SK-N-MC (cell line): Measurements from ENCODE around the gene CCDC196.
"Not testable (repeated sequence)": the region's sequence is repeated elsewhere in the genome, so short reads cannot be mapped to it uniquely, and the experiment has no call there.

ENCODE experiments used
- DNase-seq: peaks from one replicate; pipeline ENCODE4 v3.0.0-alpha.2; 2011; ENCODE audit warnings: low read depth, low spot score
- H3K27ac ChIP-seq: fragments of 200-600 bp; sonication (generic); 2 replicates; pipeline ENCODE4 v1.5.1; 2016; ENCODE audit warnings: mixed run types
- H3K36me3 ChIP-seq: fragments of 200-600 bp; sonication (generic); 2 replicates; pipeline ENCODE4 v1.6.1; 2017; ENCODE audit warnings: antibody characterized with exemption, low read length, mixed read lengths; ENCODE audit not compliant: insufficient read depth
- H3K4me3 ChIP-seq: fragments of 200-600 bp; sonication (generic); 2 replicates; pipeline ENCODE4 v1.5.1; 2016
- H3K9ac ChIP-seq: fragments of 200-600 bp; sonication (generic); 2 replicates; pipeline ENCODE4 v1.8.0; 2017; ENCODE audit warnings: mixed run types, mixed read lengths; ENCODE audit not compliant: insufficient read length
- H3K9me3 ChIP-seq: fragments of 200-600 bp; sonication (generic); 2 replicates; pipeline ENCODE4 v1.6.1; 2017; ENCODE audit warnings: low read depth, mild to moderate bottlenecking, antibody characterized with exemption, low read length, moderate library complexity, mixed read lengths
- EZH2 ChIP-seq: fragments of 200-600 bp; sonication (generic); IDR thresholded peaks from one replicate; pipeline ENCODE4 v1.6.1; 2017; ENCODE audit warnings: antibody characterized with exemption
- FOXP2 ChIP-seq: optimal IDR thresholded peaks from 2 replicates; pipeline ENCODE3; 2011; ENCODE audit warnings: mild to moderate bottlenecking, moderate library complexity; ENCODE audit not compliant: insufficient read depth; ENCODE audit errors: extremely low read length, control extremely low read depth
- POLR2AphosphoS5 ChIP-seq: IDR thresholded peaks from 2 replicates; pipeline ENCODE4 v1.6.1; 2012; ENCODE audit warnings: mild to moderate bottlenecking, low read depth, low read length, borderline replicate concordance

Gene CCDC196

DNA sequence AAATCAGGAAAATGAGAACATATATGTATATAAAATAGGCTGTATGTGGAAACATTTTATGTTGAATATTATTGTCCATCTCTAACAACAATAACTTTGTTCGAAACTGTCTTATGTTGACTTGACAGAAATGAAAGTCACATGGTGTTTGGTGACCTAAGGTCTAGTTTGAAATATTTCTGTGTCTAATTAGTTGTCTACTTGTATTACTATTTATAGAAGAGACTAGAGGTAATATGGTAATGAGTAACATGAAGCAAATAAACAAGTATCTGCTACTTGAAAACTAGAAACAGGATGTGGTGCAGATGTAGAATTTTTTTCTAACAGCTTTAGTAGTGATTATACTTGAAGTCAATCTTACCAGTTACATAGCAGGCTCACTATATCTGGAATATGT lies 25.7 kb downstream of the CCDC196 start:
- Histone ChIP-seq H3K36me3 (no peaks in the 10 kb centered on the region), H3K4me3 (no peak overlapping the region), H3K9me3 (no peaks in the 10 kb centered on the region), H3K9ac (no peak overlapping the region), H3K27ac (no peak overlapping the region)
- no peak for DNase-seq
- TF ChIP-seq FOXP2 (no peak), EZH2 (no peak)

DNA sequence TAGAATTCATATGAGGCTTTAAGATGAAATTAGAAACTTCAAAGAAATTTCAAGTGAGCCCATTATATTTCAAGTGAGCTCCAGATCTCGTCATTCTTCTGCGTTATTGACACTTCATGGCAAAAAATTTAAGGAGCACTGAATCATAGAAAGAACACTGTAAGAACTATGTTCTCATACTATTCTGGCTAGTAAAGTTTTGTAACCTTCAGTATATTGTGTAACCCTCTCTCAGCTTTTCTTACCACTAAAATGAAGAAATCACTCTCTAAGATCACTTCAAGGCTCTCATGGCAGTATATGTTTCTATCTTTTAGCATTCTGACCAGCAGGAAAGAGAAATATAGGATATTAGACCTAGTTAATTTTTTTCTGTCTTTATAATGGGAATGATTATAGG lies 28.0 kb downstream of the CCDC196 start:
- TF ChIP-seq EZH2, result no peak
- H3K4me3 ChIP-seq, result no peak overlapping the region
- H3K9me3 ChIP-seq, result peaks cover 5% of the 10 kb centered on the region; the same call in 1 of the 2 replicates
- DNase-seq, result no peak
- no peaks in the 10 kb centered on the region; the same call in 1 of the 2 replicates for H3K36me3 ChIP-seq
- H3K9ac ChIP-seq, result no peak overlapping the region
- H3K27ac ChIP-seq, result no peak overlapping the region

DNA sequence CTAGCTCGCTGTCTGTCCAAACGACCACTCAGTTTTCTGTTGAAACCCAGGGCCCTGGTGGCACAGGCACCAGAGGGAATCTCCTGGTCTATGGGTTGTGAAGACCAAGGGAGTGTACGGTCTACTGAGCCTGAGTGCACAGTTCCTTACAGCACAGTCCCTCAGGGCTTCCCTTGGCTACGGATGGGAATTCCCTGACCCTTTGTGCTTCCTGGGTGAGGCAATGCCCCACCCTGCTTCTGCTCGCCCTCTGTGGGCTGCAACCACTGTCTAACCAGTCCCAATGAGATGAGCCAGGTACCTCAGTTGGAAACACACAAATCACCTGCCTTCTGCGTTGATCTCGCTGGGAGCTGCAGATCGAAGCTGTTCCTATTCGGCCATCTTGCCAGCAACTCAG lies 44.4 kb downstream of the CCDC196 start:
- Histone ChIP-seq H3K27ac (no peak overlapping the region), H3K9ac (no peak overlapping the region), H3K4me3 (no peak overlapping the region), H3K36me3 (no peaks in the 10 kb centered on the region), H3K9me3 (no peaks in the 10 kb centered on the region)
- TF ChIP-seq FOXP2 (no peak), POLR2AphosphoS5 (no peak), EZH2 (no peak)
- no peak for DNase-seq

DNA sequence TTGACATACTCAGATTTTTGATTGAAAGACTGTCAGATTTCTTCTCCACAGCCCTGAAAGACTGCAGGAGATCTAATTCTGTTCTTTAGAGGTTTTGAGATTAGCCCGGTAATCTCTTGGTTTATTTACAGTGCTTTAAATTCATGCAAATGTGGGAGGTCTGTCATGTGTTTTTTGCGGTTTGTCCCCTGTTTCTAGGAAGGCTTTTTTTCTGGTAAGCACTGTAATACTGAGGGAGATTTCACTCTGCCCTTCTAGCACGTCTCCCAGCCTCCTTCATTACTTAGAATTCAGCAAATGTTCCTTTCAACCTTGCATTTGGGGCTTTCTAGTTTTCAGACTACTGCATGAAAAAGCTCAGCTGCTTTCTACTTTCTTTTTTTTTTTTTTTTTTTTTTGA lies 52.9 kb downstream of the CCDC196 start:
- H3K36me3 ChIP-seq, result no peaks in the 10 kb centered on the region
- no peaks in the 10 kb centered on the region for H3K9me3 ChIP-seq
- no peak overlapping the region for H3K9ac ChIP-seq
- DNase-seq, result no peak
- TF ChIP-seq FOXP2 (no peak), EZH2 (no peak)
- no peak overlapping the region for H3K4me3 ChIP-seq
- no peak overlapping the region for H3K27ac ChIP-seq

DNA sequence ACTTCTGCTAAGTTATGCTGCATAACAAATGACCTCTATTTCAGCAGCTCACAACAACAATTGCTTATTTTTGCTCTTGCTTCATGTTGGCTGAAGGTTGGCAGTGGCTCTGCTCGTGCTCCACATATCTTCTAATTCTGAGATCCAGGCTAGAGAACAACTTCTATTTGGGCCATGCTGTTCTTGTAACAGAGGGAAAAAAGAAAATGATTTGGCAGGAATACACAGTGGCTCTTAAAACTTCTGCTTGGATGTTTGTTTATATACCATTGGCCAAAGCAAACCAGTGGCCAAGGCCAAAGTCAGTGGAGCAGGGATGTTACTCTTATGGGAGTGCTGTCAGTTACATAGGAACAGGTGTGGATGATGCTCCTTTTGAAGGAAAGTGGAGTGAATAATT lies 53.9 kb downstream of the CCDC196 start:
- Histone ChIP-seq H3K9me3 (no peaks in the 10 kb centered on the region), H3K27ac (no peak overlapping the region)
- no peak for DNase-seq

DNA sequence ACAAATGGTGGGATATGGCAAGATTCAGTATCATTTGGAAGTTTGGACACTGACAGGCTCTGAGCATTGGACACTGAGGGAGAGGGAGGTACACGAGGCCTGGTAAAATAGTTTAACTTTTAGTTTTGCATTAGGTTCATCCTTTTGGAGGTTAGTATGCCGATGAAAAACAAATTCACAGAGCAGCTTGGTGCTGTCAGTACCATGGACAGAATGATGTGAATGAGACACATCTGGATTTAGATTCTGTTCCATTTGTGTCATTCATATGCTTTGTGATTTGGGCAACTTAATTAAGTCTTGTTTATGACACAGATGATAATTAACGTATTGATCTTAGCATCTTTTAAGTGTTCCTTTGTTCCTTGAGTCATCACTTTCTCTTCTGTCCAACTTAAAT lies 55.5 kb downstream of the CCDC196 start:
- no peak for DNase-seq
- no peak for TF ChIP-seq EZH2
- no peak for TF ChIP-seq FOXP2
- no peak for TF ChIP-seq POLR2AphosphoS5
- no peak overlapping the region for H3K4me3 ChIP-seq
- H3K9me3 ChIP-seq, result no peaks in the 10 kb centered on the region
- H3K36me3 ChIP-seq, result no peaks in the 10 kb centered on the region
- H3K27ac ChIP-seq, result no peak overlapping the region
- H3K9ac ChIP-seq, result no peak overlapping the region

More for the DNA sequence above, 53.9 kb downstream of the CCDC196 start:
- TF ChIP-seq POLR2AphosphoS5 (no peak), FOXP2 (no peak), EZH2 (no peak)
- no peak overlapping the region for H3K4me3 ChIP-seq
- H3K36me3 ChIP-seq, result no peaks in the 10 kb centered on the region
- H3K9ac ChIP-seq, result no peak overlapping the region

DNA sequence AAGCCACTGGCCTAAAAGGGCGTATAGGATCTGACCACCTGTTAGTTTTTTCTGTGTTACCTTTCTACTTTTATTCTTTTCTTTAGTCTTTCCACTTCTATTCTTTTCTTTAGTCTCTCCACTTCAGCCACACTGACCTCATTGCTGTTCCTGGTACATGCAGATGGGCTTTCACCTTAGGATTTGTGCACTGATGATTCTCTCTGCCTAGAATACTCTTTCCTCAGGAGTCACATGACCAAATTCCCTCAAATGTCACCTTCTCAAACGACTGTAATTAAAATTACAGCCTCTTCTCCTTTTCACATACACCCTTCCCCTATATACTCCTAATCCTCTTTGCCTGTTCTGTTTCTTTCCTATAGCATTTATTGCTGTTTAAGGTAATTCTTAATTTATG lies 57.8 kb downstream of the CCDC196 start:
- DNase-seq, result no peak
- Histone ChIP-seq H3K9me3 (no peaks in the 10 kb centered on the region), H3K27ac (no peak overlapping the region), H3K4me3 (no peak overlapping the region), H3K36me3 (no peaks in the 10 kb centered on the region), H3K9ac (no peak overlapping the region)
- TF ChIP-seq POLR2AphosphoS5 (no peak), EZH2 (no peak), FOXP2 (no peak)

DNA sequence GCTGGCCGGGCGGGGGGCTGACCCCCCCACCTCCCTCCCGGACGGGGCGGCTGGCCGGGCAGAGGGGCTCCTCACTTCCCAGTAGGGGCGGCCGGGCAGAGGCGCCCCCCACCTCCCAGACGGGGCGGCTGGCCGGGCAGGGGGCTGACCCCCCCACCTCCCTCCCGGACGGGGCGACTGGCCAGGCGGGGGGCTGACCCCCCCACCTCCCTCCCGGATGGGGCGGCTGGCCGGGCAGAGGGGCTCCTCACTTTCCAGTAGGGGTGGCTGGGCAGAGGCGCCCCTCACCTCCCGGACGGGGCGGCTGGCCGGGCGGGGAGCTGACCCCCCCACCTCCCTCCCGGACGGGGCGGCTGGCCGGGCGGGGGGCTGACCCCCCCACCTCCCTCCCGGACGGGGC lies 59.0 kb downstream of the CCDC196 start:
- H3K4me3 ChIP-seq, H3K27ac ChIP-seq, H3K9ac ChIP-seq, DNase-seq, H3K36me3 ChIP-seq, H3K9me3 ChIP-seq: not testable (repeated sequence)

DNA sequence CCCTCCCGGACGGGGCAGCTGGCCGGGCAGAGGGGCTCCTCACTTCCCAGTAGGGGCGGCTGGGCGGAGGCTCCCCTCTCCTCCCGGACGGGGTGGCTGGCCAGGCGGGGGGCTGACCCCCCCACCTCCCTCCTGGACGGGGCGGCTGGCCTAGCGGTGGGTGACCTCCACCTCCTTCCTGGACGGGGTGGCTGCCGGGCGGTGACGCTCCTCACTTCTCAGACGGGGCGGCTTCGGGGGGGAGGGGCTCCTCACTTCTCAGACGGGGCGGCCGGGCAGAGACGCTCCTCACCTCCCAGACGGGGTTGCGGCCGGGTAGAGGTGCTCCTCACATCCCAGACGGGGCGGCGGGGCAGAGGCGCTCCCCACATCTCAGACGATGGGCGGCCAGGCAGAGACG lies 59.6 kb downstream of the CCDC196 start:
- H3K36me3 ChIP-seq, H3K27ac ChIP-seq, H3K9ac ChIP-seq, H3K9me3 ChIP-seq, DNase-seq, H3K4me3 ChIP-seq: not testable (repeated sequence)
